HEK293T (cell line): ENCODE measurements around the gene EID2B.

Experiments
- CTCF ChIA-PET: fragments of 350-600 bp; formaldehyde crosslinking; extraction: SDS; loops from one replicate; lab custom pipeline; 2021; ENCODE audit warnings: antibody characterized with exemption, inconsistent platforms; lab: Yijun Ruan, JAX
- POLR2A ChIA-PET: fragments of 350-600 bp; formaldehyde crosslinking; extraction: SDS; loops from one replicate; lab custom pipeline; 2020; ENCODE audit warnings: antibody characterized with exemption, inconsistent platforms; lab: Yijun Ruan, JAX
- DNase-seq: peaks from one replicate; pipeline ENCODE4 v3.0.0; 2012; ENCODE audit warnings: mixed read lengths; ENCODE audit errors: extremely low spot score
- ARNT ChIP-seq: fragments of 450-650 bp; IDR thresholded peaks from 2 replicates; pipeline ENCODE4 v1.6.1; 2017; ENCODE audit warnings: mild to moderate bottlenecking
- BHLHE40 ChIP-seq: fragments of 450-650 bp; IDR thresholded peaks from 2 replicates; pipeline ENCODE4 v1.6.1; 2016; ENCODE audit warnings: mild to moderate bottlenecking, moderate library complexity, borderline replicate concordance
- CTBP1 ChIP-seq: fragments of 450-650 bp; IDR thresholded peaks from 2 replicates; pipeline ENCODE4 v1.6.1; 2016; ENCODE audit warnings: borderline replicate concordance
- ELF4 ChIP-seq: fragments of 450-650 bp; IDR thresholded peaks from 2 replicates; pipeline ENCODE4 v1.6.1; 2017; ENCODE audit warnings: antibody characterized with exemption
- FOXA1 ChIP-seq: fragments of 450-650 bp; IDR thresholded peaks from 2 replicates; pipeline ENCODE4 v1.6.1; 2016; ENCODE audit warnings: mild to moderate bottlenecking
- FOXK2 ChIP-seq: fragments of 450-650 bp; IDR thresholded peaks from 2 replicates; pipeline ENCODE4 v1.6.1; 2016; ENCODE audit warnings: mild to moderate bottlenecking
- FOXM1 ChIP-seq: fragments of 450-650 bp; IDR thresholded peaks from 2 replicates; pipeline ENCODE4 v1.6.1; 2017; ENCODE audit warnings: mild to moderate bottlenecking, borderline replicate concordance
- HDGF ChIP-seq: fragments of 450-650 bp; IDR thresholded peaks from 2 replicates; pipeline ENCODE4 v1.6.1; 2017; ENCODE audit warnings: antibody characterized with exemption, borderline replicate concordance
- L3MBTL2 ChIP-seq: fragments of 450-650 bp; conservative IDR thresholded peaks from 2 replicates; pipeline ENCODE4 v1.6.1; 2016; ENCODE audit warnings: mild to moderate bottlenecking
- LEF1 ChIP-seq: fragments of 450-650 bp; IDR thresholded peaks from 2 replicates; pipeline ENCODE4 v1.6.1; 2017; ENCODE audit warnings: mild to moderate bottlenecking, borderline replicate concordance
- NFRKB ChIP-seq: fragments of 450-650 bp; IDR thresholded peaks from 2 replicates; pipeline ENCODE4 v1.6.1; 2016; ENCODE audit warnings: mild to moderate bottlenecking, moderate library complexity
- PKNOX1 ChIP-seq: fragments of 450-650 bp; IDR thresholded peaks from 2 replicates; pipeline ENCODE4 v1.6.1; 2016
- SP1 ChIP-seq: fragments of 450-650 bp; IDR thresholded peaks from 2 replicates; pipeline ENCODE4 v1.6.1; 2017
- SUZ12 ChIP-seq: fragments of 450-650 bp; IDR thresholded peaks from 2 replicates; pipeline ENCODE4 v1.6.1; 2016; ENCODE audit warnings: mild to moderate bottlenecking
- TARDBP ChIP-seq: fragments of 450-650 bp; IDR thresholded peaks from 2 replicates; pipeline ENCODE4 v1.6.1; 2016
- ZNF384 ChIP-seq: fragments of 450-650 bp; IDR thresholded peaks from 2 replicates; pipeline ENCODE4 v1.6.1; 2016

EID2B gene

GRCh38 chr19:39515551-39516191 is 17.0 kb downstream of the EID2B start:
- DNase-seq = no peak
- ChIA-PET POLR2A (interaction anchor here (0.8 kb wide), 1 partner anchor 80 kb away, joined by 3 read pairs; the partner anchor contains the start of gene RPS16), CTCF (interaction anchor here (0.6 kb wide), 1 partner anchor 36 kb away, joined by 3 read pairs; no protein-coding TSS in a partner anchor)
- no peak for TF ChIP-seq BHLHE40
- TF ChIP-seq SUZ12 = no peak
- no peak for TF ChIP-seq L3MBTL2
- no peak for TF ChIP-seq TARDBP
- TF ChIP-seq SP1 = no peak
- TF ChIP-seq FOXM1 = no peak
- no peak for TF ChIP-seq FOXA1
- TF ChIP-seq ELF4 = no peak
- no peak for TF ChIP-seq ARNT
- TF ChIP-seq FOXK2 = no peak
- TF ChIP-seq HDGF = no peak
- no peak for TF ChIP-seq LEF1
- TF ChIP-seq CTBP1 = no peak

GRCh38 chr19:39514840-39515550 is 17.7 kb downstream of the EID2B start, which contains the start of gene SELENOV:
SELENOV (plus strand) TSS chr19:39515139; CDS start chr19:39515213, 74 bp downstream.
- no peak for DNase-seq
- CTCF ChIA-PET = interaction anchor here (0.6 to 1.5 kb wide), 2 partner anchors 36 to 103 kb away, joined by 3 read pairs; partner anchors contain the start of gene PLEKHG2
- POLR2A ChIA-PET = interaction anchor here (1.1 kb wide), 1 partner anchor 79 kb away, joined by 3 read pairs; the partner anchor contains the start of gene RPS16
- TF ChIP-seq FOXK2 (no peak), FOXM1 (no peak), ARNT (no peak), PKNOX1 (no peak), SUZ12 (no peak)

GRCh38 chr19:39512988-39513387 is 19.7 kb downstream of the EID2B start:
- TF ChIP-seq HDGF (no peak), TARDBP (no peak), FOXM1 (no peak), CTBP1 (no peak), ZNF384 (no peak), PKNOX1 (no peak), ELF4 (no peak), ARNT (no peak), SUZ12 (no peak), NFRKB (no peak), L3MBTL2 (no peak), BHLHE40 (no peak), SP1 (no peak), FOXA1 (no peak), LEF1 (no peak), FOXK2 (no peak)
- no peak for DNase-seq
- POLR2A ChIA-PET = interaction anchor here (1.0 kb wide), 1 partner anchor 77 kb away, joined by 3 read pairs; the partner anchor contains the start of gene RPS16
- CTCF ChIA-PET = interaction anchor here (0.6 kb wide), 1 partner anchor 14 kb away, joined by 8 read pairs; no protein-coding TSS in a partner anchor

GRCh38 chr19:39509233-39509632 is 23.4 kb downstream of the EID2B start:
- ChIA-PET CTCF (interaction anchor here (0.6 to 0.7 kb wide), 2 partner anchors 16 to 34 kb away, joined by 3 read pairs; no protein-coding TSS in a partner anchor), POLR2A (interaction anchor here (1.3 to 1.6 kb wide), 2 partner anchors 9 to 74 kb away, joined by 3 to 8 read pairs; partner anchors contain the start of gene RPS16)
- no peak for DNase-seq
- TF ChIP-seq FOXA1 (no peak), L3MBTL2 (no peak), PKNOX1 (no peak), FOXM1 (no peak), HDGF (no peak), FOXK2 (no peak), TARDBP (no peak), SUZ12 (no peak), ARNT (no peak)

GRCh38 chr19:39508629-39509028 is 24.0 kb downstream of the EID2B start:
- TF ChIP-seq ARNT (no peak), TARDBP (no peak), L3MBTL2 (no peak), CTBP1 (no peak), ELF4 (no peak), NFRKB (no peak), FOXA1 (no peak), BHLHE40 (no peak), FOXM1 (no peak), SP1 (no peak), SUZ12 (no peak), FOXK2 (no peak), PKNOX1 (no peak), HDGF (no peak), LEF1 (no peak)
- ChIA-PET POLR2A (interaction anchor here (1.3 to 1.6 kb wide), 2 partner anchors 10 to 73 kb away, joined by 3 to 8 read pairs; partner anchors contain the start of gene RPS16), CTCF (interaction anchor here (0.7 kb wide), 1 partner anchor 17 kb away, joined by 3 read pairs; no protein-coding TSS in a partner anchor)
- DNase-seq = no peak
